ENCODE data around the gene TBXAS1. TPM values are rescaled to one million over a fixed set of nuclear protein-coding genes. Genes with fewer than 3 reads are reported as not detected.

The TBXAS1 gene
- total RNA-seq, 2 donors from 2014 or later, result 19.3 to 44.1 TPM

DNA sequence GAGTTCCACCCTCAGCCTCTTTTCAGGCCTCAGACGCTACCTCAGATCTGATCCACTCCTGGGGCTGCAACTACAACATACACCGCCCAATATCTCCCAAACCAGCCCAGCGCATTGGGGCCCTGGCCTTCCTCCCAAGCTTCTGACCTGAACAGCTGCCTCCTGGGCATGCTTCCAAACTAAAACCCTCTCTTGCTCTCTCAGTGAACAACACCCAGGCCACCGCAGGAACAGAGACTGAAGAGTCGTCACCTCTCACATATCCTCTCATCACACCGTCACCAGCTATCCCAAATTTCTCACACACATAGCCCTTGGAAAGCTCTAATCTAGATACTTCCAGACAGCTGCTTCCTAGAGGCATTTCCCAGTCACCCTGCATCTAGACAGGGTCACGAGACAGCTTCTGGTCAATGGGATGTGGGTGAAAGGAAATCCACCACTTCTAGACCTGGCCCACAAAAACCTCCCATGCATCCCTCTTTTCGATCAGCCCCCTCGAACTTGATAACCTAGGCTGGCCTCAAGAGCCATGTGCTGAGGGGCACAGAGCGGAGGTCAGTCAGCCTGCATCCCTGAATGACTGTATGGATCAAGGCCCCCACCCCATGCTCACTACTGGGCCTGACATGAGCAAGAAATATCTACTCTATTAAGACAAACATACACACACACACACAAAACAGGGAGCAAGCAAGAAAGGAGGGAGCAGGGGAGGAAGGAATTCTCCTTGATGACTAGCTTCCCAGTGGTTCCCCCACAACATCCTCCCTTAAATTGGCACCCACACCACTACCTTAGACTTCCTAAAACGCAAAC lies 231.9 kb downstream of the TBXAS1 start:
- no peaks in the 10 kb centered on the region for H3K9me3 ChIP-seq
- DNase-seq (ENCODE audit: low spot score), result no peak
- H3K4me1 ChIP-seq (replicated peaks), result peaks cover 7% of the 10 kb centered on the region
- 81% methylated on average over 11 of the region's 11 CpGs for WGBS
- no peak for TF ChIP-seq POLR2A (IDR thresholded peaks at IDR 0.05)
- TF ChIP-seq, protein P1, sequence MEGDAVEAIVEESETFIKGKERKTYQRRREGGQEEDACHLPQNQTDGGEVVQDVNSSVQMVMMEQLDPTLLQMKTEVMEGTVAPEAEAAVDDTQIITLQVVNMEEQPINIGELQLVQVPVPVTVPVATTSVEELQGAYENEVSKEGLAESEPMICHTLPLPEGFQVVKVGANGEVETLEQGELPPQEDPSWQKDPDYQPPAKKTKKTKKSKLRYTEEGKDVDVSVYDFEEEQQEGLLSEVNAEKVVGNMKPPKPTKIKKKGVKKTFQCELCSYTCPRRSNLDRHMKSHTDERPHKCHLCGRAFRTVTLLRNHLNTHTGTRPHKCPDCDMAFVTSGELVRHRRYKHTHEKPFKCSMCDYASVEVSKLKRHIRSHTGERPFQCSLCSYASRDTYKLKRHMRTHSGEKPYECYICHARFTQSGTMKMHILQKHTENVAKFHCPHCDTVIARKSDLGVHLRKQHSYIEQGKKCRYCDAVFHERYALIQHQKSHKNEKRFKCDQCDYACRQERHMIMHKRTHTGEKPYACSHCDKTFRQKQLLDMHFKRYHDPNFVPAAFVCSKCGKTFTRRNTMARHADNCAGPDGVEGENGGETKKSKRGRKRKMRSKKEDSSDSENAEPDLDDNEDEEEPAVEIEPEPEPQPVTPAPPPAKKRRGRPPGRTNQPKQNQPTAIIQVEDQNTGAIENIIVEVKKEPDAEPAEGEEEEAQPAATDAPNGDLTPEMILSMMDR (IDR thresholded peaks at IDR 0.05), result no peak
- no peak for TF ChIP-seq POLR2AphosphoS5 (IDR thresholded peaks at IDR 0.05)
- H3K36me3 ChIP-seq, result no peaks in the 10 kb centered on the region
- no peak overlapping the region for H3K4me3 ChIP-seq
- intact Hi-C loops (cut with DNase I), result loop anchor here (10.0 kb wide), 1 partner anchor 696 kb away; no protein-coding TSS in a partner anchor
- H3K27me3 ChIP-seq (replicated peaks; ENCODE audit: insufficient read depth), result no peaks in the 10 kb centered on the region
- peak overlapping the region in 1 of 2 donors; percentile 93 for H3K27ac ChIP-seq

DNA sequence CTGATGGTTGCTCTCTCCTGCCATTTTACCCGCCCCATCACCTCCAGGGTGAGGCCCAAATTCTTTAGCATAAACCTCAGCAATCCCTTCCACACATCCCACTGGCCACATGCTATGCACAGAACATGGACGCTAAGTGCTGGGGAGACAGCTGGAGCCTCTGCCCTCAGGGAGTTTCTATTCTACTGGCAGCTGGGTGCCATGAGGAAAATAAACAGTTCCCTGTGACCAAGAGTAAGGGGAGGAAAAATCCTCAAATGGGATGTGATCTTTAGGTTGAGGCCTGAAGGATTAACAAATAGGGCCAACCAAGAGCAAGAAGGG lies 232.5 kb downstream of the TBXAS1 start:
- TF ChIP-seq POLR2AphosphoS5 (IDR thresholded peaks at IDR 0.05), result no peak
- TF ChIP-seq, protein P1 (IDR thresholded peaks at IDR 0.05), result no peak
- no peak for TF ChIP-seq POLR2A (IDR thresholded peaks at IDR 0.05)
- no peaks in the 10 kb centered on the region for H3K36me3 ChIP-seq
- peak overlapping the region in 1 of 2 donors; percentile 75 for H3K4me3 ChIP-seq
- DNase-seq (ENCODE audit: low spot score), result no peak
- peak overlapping the region; percentile 91 to 93 for H3K27ac ChIP-seq
- WGBS, result 100% methylated on average over 2 of the region's 2 CpGs
- intact Hi-C loops (cut with DNase I), result loop anchor here (10.0 kb wide), 1 partner anchor 697 kb away; no protein-coding TSS in a partner anchor
- H3K9me3 ChIP-seq, result no peaks in the 10 kb centered on the region
- peaks cover 7% of the 10 kb centered on the region for H3K4me1 ChIP-seq (replicated peaks)
- no peaks in the 10 kb centered on the region for H3K27me3 ChIP-seq (replicated peaks; ENCODE audit: insufficient read depth)

DNA sequence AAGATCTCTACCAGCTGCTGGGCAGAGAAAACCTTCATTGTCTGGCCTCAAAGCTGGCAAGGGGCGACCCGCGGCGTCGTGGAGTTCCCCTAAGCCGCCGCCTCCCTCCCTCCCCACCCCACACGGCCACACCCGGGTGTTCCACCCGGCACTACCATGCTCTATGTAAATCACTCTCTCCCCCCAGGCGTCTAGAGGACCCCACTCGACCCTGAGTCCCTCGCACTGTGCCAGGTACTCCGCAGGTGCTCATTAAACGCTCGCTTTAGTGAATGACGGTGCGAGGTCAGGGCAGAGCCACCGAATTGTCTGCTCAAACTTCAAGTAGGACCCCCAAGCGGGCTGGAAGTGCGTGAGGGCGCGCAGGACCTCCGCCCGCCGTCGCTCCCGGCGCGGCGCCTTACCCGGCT lies 233.1 kb downstream of the TBXAS1 start:
- TF ChIP-seq, protein P1 (IDR thresholded peaks at IDR 0.05), result no peak
- TF ChIP-seq POLR2A (IDR thresholded peaks at IDR 0.05) (no peak), POLR2AphosphoS5 (IDR thresholded peaks at IDR 0.05) (no peak)
- Histone ChIP-seq H3K4me3 (peak overlapping the region; percentile 74 to 75), H3K36me3 (no peaks in the 10 kb centered on the region), H3K4me1 (replicated peaks) (peaks cover 7% of the 10 kb centered on the region), H3K9me3 (no peaks in the 10 kb centered on the region), H3K27me3 (replicated peaks; ENCODE audit: insufficient read depth) (no peaks in the 10 kb centered on the region), H3K27ac (peak overlapping the region; percentile 91 to 93)
- DNase-seq (ENCODE audit: low spot score), result no peak
- 11% methylated on average over 32 of the region's 32 CpGs for WGBS
- intact Hi-C loops (cut with DNase I), result loop anchor here (10.0 kb wide), 1 partner anchor 697 kb away; no protein-coding TSS in a partner anchor

DNA sequence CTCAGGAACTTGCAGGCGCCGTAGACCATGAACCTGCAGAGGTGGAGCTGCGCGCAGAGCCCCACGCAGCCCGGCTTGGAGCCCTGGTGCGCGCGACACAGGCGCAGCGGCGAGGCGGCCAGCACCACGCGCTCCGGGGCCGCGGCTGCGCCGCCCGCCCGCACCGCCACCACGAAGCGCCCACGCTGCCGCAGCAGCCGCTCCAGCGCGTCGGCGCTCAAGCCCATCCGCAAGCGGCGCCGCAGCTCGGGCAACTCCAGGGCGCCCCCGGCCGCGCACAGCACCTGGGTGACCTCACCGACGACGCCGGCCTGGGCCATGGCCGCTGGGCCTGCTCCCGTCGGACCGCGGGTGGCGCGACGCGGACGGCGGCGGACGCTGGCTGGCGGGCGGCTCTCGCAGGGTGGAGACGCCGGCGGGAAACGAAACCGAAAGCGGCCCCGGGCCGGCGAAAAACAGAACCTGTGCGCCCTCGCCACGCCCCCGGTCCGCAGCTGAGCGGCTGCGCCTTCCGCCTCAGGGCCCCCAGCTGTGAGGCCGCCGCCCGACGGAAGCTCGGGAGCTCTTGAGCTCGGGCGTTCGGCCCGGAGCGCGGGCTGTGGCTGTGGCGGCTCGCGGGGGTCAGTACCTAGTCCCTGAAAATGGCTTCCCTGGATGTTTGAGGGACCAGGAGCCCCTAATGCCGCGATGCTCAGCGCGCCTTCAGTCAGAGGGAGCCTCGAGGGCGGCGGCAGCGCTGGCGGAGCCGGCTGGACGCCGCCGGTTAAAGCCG lies 233.7 kb downstream of the TBXAS1 start, which contains the start of gene PARP12:
PARP12 (minus strand) TSS at position 424 of the 772 bp plus-strand sequence; CDS start at position 320, 104 bp downstream.
- Histone ChIP-seq H3K36me3 (no peaks in the 10 kb centered on the region), H3K27ac (peak within 1 kb of the TSS; percentile 91 to 93), H3K4me3 (peak within 1 kb of the TSS; percentile 74 to 75), H3K27me3 (replicated peaks; ENCODE audit: insufficient read depth) (no peaks in the 10 kb centered on the region), H3K9me3 (no peaks in the 10 kb centered on the region), H3K4me1 (replicated peaks) (peaks cover 7% of the 10 kb centered on the region)
- intact Hi-C loops (cut with DNase I), result loop anchor here (10.0 kb wide), 1 partner anchor 698 kb away; no protein-coding TSS in a partner anchor
- WGBS, result 0% methylated on average over 60 of the region's 106 CpGs
- peak; percentile 34 for TF ChIP-seq POLR2AphosphoS5 (IDR thresholded peaks at IDR 0.05)
- TF ChIP-seq, protein P1 (IDR thresholded peaks at IDR 0.05), result peak in 1 of 4 experiments; percentile 12
- TF ChIP-seq POLR2A (IDR thresholded peaks at IDR 0.05), result peak; percentile 54
- DNase-seq (ENCODE audit: low spot score), result peak; percentile 82
